ENCODE data around the gene PDE11A. TPM values are rescaled to one million over a fixed set of nuclear protein-coding genes. Genes with fewer than 3 reads are reported as not detected.

The PDE11A gene
- total and polyA plus RNA-seq, 2 experiments from 2014 or later = 1.7 to 3.6 TPM

GRCh38 chr2:177597759-177598158 is 474.8 kb downstream of the PDE11A start:
- DNase-seq (ENCODE audit: low read depth in 1 of 2, low spot score in 1 of 2) = peak in 1 of 2 donors; percentile 14
- no peaks in the 10 kb centered on the region for H3K9me3 ChIP-seq (ENCODE audit: low read depth)
- H3K4me3 ChIP-seq = no peak overlapping the region
- no peak for TF ChIP-seq CTCF (IDR thresholded peaks at IDR 0.05; ENCODE audit: low read depth, low read length)
- peaks cover 11% of the 10 kb centered on the region for H3K4me1 ChIP-seq (ENCODE audit: low read depth)
- H3K27me3 ChIP-seq = no peaks in the 10 kb centered on the region
- H3K36me3 ChIP-seq = no peaks in the 10 kb centered on the region
- H3K27ac ChIP-seq = no peak overlapping the region

- no peaks in the 10 kb centered on the region for H3K27me3 ChIP-seq
- H3K9me3 ChIP-seq (ENCODE audit: low read depth) = no peaks in the 10 kb centered on the region
- H3K36me3 ChIP-seq = no peaks in the 10 kb centered on the region
- no peak for DNase-seq (ENCODE audit: low read depth in 1 of 2, low spot score in 1 of 2)
- TF ChIP-seq CTCF (IDR thresholded peaks at IDR 0.05; ENCODE audit: low read depth, low read length) = no peak
- peaks cover 11% of the 10 kb centered on the region for H3K4me1 ChIP-seq (ENCODE audit: low read depth)
- H3K27ac ChIP-seq = no peak overlapping the region
- H3K4me3 ChIP-seq = no peak overlapping the region
These were observed 475.7 kb downstream of the PDE11A start for GRCh38 chr2:177596866-177597265.

DNA sequence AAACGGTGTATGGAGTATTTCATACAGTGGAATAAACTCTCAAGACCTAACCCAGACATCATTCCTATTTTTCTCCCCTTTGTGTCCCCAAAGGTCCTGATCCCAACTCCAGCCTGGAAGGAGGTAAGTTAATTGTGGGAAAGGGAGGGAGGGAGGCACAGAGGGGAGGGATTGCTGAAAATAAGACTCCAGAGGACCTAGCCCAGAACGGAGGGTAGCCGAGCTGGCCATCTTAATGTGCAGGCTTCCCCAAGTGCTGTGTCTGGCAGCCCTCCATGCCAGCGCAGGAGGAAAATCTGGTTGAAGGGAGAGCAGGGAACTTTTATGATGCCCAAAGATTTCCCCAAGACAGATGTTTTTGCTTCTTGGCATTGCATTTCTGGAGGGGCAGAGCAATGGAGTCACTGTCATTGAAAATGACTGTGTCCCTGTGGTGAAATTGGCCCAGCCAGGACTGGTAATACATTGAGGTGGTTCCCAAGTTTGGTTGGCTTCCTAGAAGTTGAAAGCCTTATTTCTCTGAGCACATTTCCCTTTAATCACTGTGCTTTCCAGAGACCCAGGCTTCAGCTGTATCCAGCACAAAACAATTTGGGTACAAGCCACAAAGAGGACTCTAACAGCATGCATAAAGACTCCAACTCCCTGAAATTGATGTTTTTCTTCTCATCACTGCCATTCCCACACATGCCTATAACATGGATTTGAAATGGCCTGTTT is 477.3 kb downstream of the PDE11A start:
- DNase-seq (ENCODE audit: low read depth in 1 of 2, low spot score in 1 of 2) = no peak
- H3K4me1 ChIP-seq (ENCODE audit: low read depth) = peaks cover 11% of the 10 kb centered on the region
- H3K36me3 ChIP-seq = no peaks in the 10 kb centered on the region
- H3K27me3 ChIP-seq = no peaks in the 10 kb centered on the region
- no peaks in the 10 kb centered on the region for H3K9me3 ChIP-seq (ENCODE audit: low read depth)
- TF ChIP-seq CTCF (IDR thresholded peaks at IDR 0.05; ENCODE audit: low read depth, low read length) = no peak
- no peak overlapping the region for H3K27ac ChIP-seq
- no peak overlapping the region for H3K4me3 ChIP-seq

GRCh38 chr2:177593402-177593801 is 479.2 kb downstream of the PDE11A start:
- Histone ChIP-seq H3K27ac (no peak overlapping the region), H3K4me1 (ENCODE audit: low read depth) (peaks cover 14% of the 10 kb centered on the region), H3K4me3 (no peak overlapping the region), H3K9me3 (ENCODE audit: low read depth) (no peaks in the 10 kb centered on the region), H3K36me3 (no peaks in the 10 kb centered on the region), H3K27me3 (no peaks in the 10 kb centered on the region)
- no peak for DNase-seq (ENCODE audit: low read depth in 1 of 2, low spot score in 1 of 2)
- no peak for TF ChIP-seq CTCF (IDR thresholded peaks at IDR 0.05; ENCODE audit: low read depth, low read length)

GRCh38 chr2:177592945-177593344 is 479.6 kb downstream of the PDE11A start:
- peaks cover 12% of the 10 kb centered on the region for H3K4me1 ChIP-seq (ENCODE audit: low read depth)
- TF ChIP-seq CTCF (IDR thresholded peaks at IDR 0.05; ENCODE audit: low read depth, low read length) = no peak
- H3K9me3 ChIP-seq (ENCODE audit: low read depth) = no peaks in the 10 kb centered on the region
- H3K27ac ChIP-seq = no peak overlapping the region
- no peaks in the 10 kb centered on the region for H3K27me3 ChIP-seq
- H3K4me3 ChIP-seq = no peak overlapping the region
- no peak for DNase-seq (ENCODE audit: low read depth in 1 of 2, low spot score in 1 of 2)
- no peaks in the 10 kb centered on the region for H3K36me3 ChIP-seq
